ENCODE results near the gene CLDN7.

Gene CLDN7

GRCh38 chr17:7262192-7262934 is at the start of gene CLDN7:
CLDN7 (minus strand) TSS chr17:7262478; CDS start chr17:7262043, 435 bp downstream.
- peak; percentile 39 for DNase-seq

GRCh38 chr17:7311110-7311705 is 48.9 kb upstream of the CLDN7 start:
- no peak for DNase-seq

- DNase-seq: no peak
These were observed 47.4 kb upstream of the CLDN7 start for GRCh38 chr17:7309628-7310027.

- peak; percentile 48 for DNase-seq
These were observed 46.6 kb upstream of the CLDN7 start for GRCh38 chr17:7308625-7309433.

- DNase-seq: no peak
These were observed 45.7 kb upstream of the CLDN7 start for GRCh38 chr17:7307686-7308624.

GRCh38 chr17:7306911-7307685 is 44.8 kb upstream of the CLDN7 start, which contains the start of gene EIF5A:
EIF5A (plus strand) TSS chr17:7307628; CDS start chr17:7309636, 2,008 bp downstream.
- peak; percentile 96 for DNase-seq

GRCh38 chr17:7304179-7304578 is 41.9 kb upstream of the CLDN7 start:
- DNase-seq: no peak

GRCh38 chr17:7296189-7296861 is 34.0 kb upstream of the CLDN7 start:
- DNase-seq: peak; percentile 28

GRCh38 chr17:7295230-7296180 is 33.2 kb upstream of the CLDN7 start:
- no peak for DNase-seq

- DNase-seq: peak; percentile 70
These were observed 32.4 kb upstream of the CLDN7 start, which contains the start of gene YBX2 for GRCh38 chr17:7294614-7295153. YBX2 (minus strand) TSS chr17:7294639; CDS start chr17:7294500, 139 bp downstream.

- no peak for DNase-seq
These were observed 31.7 kb upstream of the CLDN7 start for GRCh38 chr17:7293816-7294613.

GRCh38 chr17:7293159-7293558 is 30.9 kb upstream of the CLDN7 start:
- DNase-seq: no peak

GRCh38 chr17:7292729-7293128 is 30.5 kb upstream of the CLDN7 start:
- no peak for DNase-seq

GRCh38 chr17:7292194-7292593 is 29.9 kb upstream of the CLDN7 start:
- DNase-seq: no peak

GRCh38 chr17:7290685-7291084 is 28.4 kb upstream of the CLDN7 start:
- no peak for DNase-seq

GRCh38 chr17:7290166-7290565 is 27.9 kb upstream of the CLDN7 start:
- DNase-seq: no peak

GRCh38 chr17:7289256-7290032 is 27.2 kb upstream of the CLDN7 start:
- DNase-seq: no peak

GRCh38 chr17:7285679-7286078 is 23.4 kb upstream of the CLDN7 start:
- no peak for DNase-seq

Data from COR-L47 (cell line).